K562 (cell line): ENCODE measurements around the gene GBF1.

ENCODE experiments used
- CHCHD3 ChIP-seq: fragments of 250-450 bp; sonication (Bioruptor Pico); IDR thresholded peaks from 2 replicates; pipeline ENCODE4 v2.1.2; 2022; ENCODE audit warnings: mild to moderate bottlenecking
- CHD4 ChIP-seq: fragments of 200-600 bp; sonication (generic); IDR thresholded peaks from 3 replicates; pipeline ENCODE4 v1.6.1; 2012; ENCODE audit warnings: low read depth, mild to moderate bottlenecking, mixed read lengths, low read length, inconsistent platforms; ENCODE audit not compliant: insufficient read depth, insufficient replicate concordance, poor library complexity, severe bottlenecking
- MAFK ChIP-seq: IDR thresholded peaks from 2 replicates; pipeline ENCODE4 v1.6.1; 2011; ENCODE audit warnings: low read length, improper control_type of control experiment
- MAZ ChIP-seq, 2 experiments: fragments of 450-650 bp in 1 of 2; sonication (generic) in 1 of 2; formaldehyde crosslinking; IDR thresholded peaks in 1 of 2; conservative IDR thresholded peaks in 1 of 2; 2 replicates each; pipeline versions ENCODE4 v1.4.0 to v1.5.0; 2020; ENCODE audit warnings: mild to moderate bottlenecking in 1 of 2, missing genetic modification reagents in 1 of 2
- POLR2A ChIP-seq: fragments of 450-650 bp; conservative IDR thresholded peaks from 2 replicates; pipeline ENCODE4 v1.6.1; 2016
- RAD21 ChIP-seq, 2 experiments: fragments of 250-450 bp in 1 of 2; fragments of 450-650 bp in 1 of 2; sonication (Bioruptor Pico) in 1 of 2; formaldehyde crosslinking in 1 of 2; IDR thresholded peaks in 1 of 2; conservative IDR thresholded peaks in 1 of 2; 2 replicates each; pipeline versions ENCODE4 v1.4.0 to v1.8.0; 2020 to 2022; ENCODE audit warnings: mild to moderate bottlenecking in 2 of 2, moderate library complexity in 1 of 2
- RB1 ChIP-seq: fragments of 450-650 bp; IDR thresholded peaks from 2 replicates; pipeline ENCODE4 v1.6.1; 2017; ENCODE audit warnings: low read depth, mild to moderate bottlenecking
- RBM22 ChIP-seq: fragments of 200-400 bp; formaldehyde crosslinking; IDR thresholded peaks from 2 replicates; pipeline ENCODE4 v1.6.1; 2018; ENCODE audit warnings: low read length, low read depth; ENCODE audit not compliant: poor library complexity, severe bottlenecking
- RFX5 ChIP-seq: IDR thresholded peaks from 2 replicates; pipeline ENCODE4 v1.6.1; 2011; ENCODE audit warnings: low read depth, mild to moderate bottlenecking, improper control_type of control experiment, low read length
- SNIP1 ChIP-seq: fragments of 450-650 bp; IDR thresholded peaks from 2 replicates; pipeline ENCODE4 v1.7.1; 2017; ENCODE audit warnings: low read depth, mild to moderate bottlenecking
- TF ChIP-seq, protein P1 (sequence below), 2 experiments: fragments of 200-800 bp in 1 of 2; sonication (Bioruptor generic) in 1 of 2; sonication (generic) in 1 of 2; formaldehyde crosslinking in 1 of 2; IDR thresholded peaks in 1 of 2; conservative IDR thresholded peaks in 1 of 2; 2 replicates each; pipeline versions ENCODE4 v1.5.0 to v1.6.1; 2016 to 2020; ENCODE audit warnings: missing compliant biosample characterization in 1 of 2, missing genetic modification characterization in 1 of 2, missing genetic modification reagents in 1 of 2
- TF ChIP-seq, protein P2 (sequence below): fragments of 250-450 bp; sonication (Bioruptor Pico); IDR thresholded peaks from 2 replicates; pipeline ENCODE4 v1.6.1; 2021; ENCODE audit warnings: mild to moderate bottlenecking
- TF ChIP-seq, protein P3 (sequence below): fragments of 450-650 bp; IDR thresholded peaks from 2 replicates; pipeline ENCODE4 v1.6.1; 2018; ENCODE audit not compliant: partially characterized antibody

- TF ChIP-seq RB1 (peak; percentile 69; the same call in 1 of the 2 replicates), POLR2A (peak; percentile 59; the same call in 1 of the 2 replicates), RAD21 (CRISPR knock-in tag; conservative IDR thresholded peaks at IDR 0.05 in 1 of 2, IDR thresholded peaks at IDR 0.05 in 1 of 2) (no peak), MAFK (no peak), RFX5 (no peak), MAZ (CRISPR knock-in tag; conservative IDR thresholded peaks at IDR 0.05 in 1 of 2, IDR thresholded peaks at IDR 0.05 in 1 of 2) (peak in 1 of 2 experiments; percentile 37; a peak in 2 of 4 replicates), SNIP1 (no peak), CHD4 (no peak), RBM22 (no peak), CHCHD3 (CRISPR knock-in tag) (no peak)
- TF ChIP-seq, protein P1, sequence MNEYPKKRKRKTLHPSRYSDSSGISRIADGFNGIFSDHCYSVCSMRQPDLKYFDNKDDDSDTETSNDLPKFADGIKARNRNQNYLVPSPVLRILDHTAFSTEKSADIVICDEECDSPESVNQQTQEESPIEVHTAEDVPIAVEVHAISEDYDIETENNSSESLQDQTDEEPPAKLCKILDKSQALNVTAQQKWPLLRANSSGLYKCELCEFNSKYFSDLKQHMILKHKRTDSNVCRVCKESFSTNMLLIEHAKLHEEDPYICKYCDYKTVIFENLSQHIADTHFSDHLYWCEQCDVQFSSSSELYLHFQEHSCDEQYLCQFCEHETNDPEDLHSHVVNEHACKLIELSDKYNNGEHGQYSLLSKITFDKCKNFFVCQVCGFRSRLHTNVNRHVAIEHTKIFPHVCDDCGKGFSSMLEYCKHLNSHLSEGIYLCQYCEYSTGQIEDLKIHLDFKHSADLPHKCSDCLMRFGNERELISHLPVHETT (CRISPR knock-in tag; conservative IDR thresholded peaks at IDR 0.05 in 1 of 2, IDR thresholded peaks at IDR 0.05 in 1 of 2), result no peak
- TF ChIP-seq, protein P2, sequence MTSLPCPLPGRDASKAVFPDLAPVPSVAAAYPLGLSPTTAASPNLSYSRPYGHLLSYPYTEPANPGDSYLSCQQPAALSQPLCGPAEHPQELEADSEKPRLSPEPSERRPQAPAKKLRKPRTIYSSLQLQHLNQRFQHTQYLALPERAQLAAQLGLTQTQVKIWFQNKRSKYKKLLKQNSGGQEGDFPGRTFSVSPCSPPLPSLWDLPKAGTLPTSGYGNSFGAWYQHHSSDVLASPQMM, result no peak
- TF ChIP-seq, protein P3, sequence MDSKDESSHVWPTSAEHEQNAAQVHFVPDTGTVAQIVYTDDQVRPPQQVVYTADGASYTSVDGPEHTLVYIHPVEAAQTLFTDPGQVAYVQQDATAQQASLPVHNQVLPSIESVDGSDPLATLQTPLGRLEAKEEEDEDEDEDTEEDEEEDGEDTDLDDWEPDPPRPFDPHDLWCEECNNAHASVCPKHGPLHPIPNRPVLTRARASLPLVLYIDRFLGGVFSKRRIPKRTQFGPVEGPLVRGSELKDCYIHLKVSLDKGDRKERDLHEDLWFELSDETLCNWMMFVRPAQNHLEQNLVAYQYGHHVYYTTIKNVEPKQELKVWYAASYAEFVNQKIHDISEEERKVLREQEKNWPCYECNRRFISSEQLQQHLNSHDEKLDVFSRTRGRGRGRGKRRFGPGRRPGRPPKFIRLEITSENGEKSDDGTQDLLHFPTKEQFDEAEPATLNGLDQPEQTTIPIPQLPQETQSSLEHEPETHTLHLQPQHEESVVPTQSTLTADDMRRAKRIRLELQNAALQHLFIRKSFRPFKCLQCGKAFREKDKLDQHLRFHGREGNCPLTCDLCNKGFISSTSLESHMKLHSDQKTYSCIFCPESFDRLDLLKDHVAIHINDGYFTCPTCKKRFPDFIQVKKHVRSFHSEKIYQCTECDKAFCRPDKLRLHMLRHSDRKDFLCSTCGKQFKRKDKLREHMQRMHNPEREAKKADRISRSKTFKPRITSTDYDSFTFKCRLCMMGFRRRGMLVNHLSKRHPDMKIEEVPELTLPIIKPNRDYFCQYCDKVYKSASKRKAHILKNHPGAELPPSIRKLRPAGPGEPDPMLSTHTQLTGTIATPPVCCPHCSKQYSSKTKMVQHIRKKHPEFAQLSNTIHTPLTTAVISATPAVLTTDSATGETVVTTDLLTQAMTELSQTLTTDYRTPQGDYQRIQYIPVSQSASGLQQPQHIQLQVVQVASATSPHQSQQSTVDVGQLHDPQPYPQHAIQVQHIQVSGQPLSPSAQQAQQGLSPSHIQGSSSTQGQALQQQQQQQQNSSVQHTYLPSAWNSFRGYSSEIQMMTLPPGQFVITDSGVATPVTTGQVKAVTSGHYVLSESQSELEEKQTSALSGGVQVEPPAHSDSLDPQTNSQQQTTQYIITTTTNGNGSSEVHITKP, result peak; percentile 6
These were observed 3.8 kb upstream of the GBF1 start, which contains the start of gene PITX3 for GRCh38 chr10:102241444-102242117.
